A549 (cell line): ENCODE data around the gene KYNU.

Source experiments
- CEBPB ChIP-seq, 2 experiments: fragments of >200 bp in 1 of 2; sonication (Bioruptor Twin) in 1 of 2; formaldehyde crosslinking in 1 of 2; IDR thresholded peaks; 2 replicates each; pipeline ENCODE4 v1.6.1; 2012 to 2016
- KDM5A ChIP-seq: fragments of 200-600 bp; sonication (generic); IDR thresholded peaks from 2 replicates; pipeline ENCODE4 v1.6.1; 2016; ENCODE audit warnings: antibody characterized with exemption, mild to moderate bottlenecking
- NFE2L2 ChIP-seq: fragments of 150-350 bp; conservative IDR thresholded peaks from 2 replicates; pipeline ENCODE4 v1.6.1; 2014; ENCODE audit warnings: low read length
- POLR2AphosphoS2 ChIP-seq: conservative IDR thresholded peaks from 2 replicates; pipeline ENCODE4 v1.6.1; 2012; ENCODE audit warnings: low read length, improper control_type of control experiment, inconsistent platforms
- RCOR1 ChIP-seq: fragments of 150-350 bp; IDR thresholded peaks from 2 replicates; pipeline ENCODE4 v1.6.1; 2014; ENCODE audit warnings: antibody characterized with exemption, low read length, low read depth
- TF ChIP-seq, protein P1 (sequence below): fragments of >200 bp; sonication (Bioruptor Twin); formaldehyde crosslinking; IDR thresholded peaks from 3 replicates; pipeline ENCODE4 v1.5.1; 2016

DNA sequence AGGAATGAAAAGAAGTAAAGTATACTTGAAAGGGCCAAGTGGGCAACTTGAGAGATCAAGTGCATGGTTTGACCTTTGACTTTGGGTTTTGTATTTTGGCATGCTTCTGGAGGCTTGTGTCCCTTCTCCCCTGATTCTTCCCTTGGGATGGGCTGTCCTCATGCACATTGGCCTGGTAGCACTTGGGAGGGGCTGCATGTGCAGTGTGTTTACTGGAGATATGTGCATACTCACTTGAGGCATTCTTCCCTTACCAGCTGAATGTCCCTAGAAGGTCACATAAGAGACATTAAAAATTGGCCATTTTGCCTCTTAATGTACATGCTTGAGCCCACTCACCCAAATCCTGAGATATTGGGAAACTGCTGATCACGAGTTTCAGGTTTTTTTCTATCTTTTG, 65.2 kb downstream of the KYNU start:
- no peak for TF ChIP-seq CEBPB (IDR thresholded peaks at IDR 0.05)
- TF ChIP-seq, protein P1, sequence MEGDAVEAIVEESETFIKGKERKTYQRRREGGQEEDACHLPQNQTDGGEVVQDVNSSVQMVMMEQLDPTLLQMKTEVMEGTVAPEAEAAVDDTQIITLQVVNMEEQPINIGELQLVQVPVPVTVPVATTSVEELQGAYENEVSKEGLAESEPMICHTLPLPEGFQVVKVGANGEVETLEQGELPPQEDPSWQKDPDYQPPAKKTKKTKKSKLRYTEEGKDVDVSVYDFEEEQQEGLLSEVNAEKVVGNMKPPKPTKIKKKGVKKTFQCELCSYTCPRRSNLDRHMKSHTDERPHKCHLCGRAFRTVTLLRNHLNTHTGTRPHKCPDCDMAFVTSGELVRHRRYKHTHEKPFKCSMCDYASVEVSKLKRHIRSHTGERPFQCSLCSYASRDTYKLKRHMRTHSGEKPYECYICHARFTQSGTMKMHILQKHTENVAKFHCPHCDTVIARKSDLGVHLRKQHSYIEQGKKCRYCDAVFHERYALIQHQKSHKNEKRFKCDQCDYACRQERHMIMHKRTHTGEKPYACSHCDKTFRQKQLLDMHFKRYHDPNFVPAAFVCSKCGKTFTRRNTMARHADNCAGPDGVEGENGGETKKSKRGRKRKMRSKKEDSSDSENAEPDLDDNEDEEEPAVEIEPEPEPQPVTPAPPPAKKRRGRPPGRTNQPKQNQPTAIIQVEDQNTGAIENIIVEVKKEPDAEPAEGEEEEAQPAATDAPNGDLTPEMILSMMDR = no peak
- no peak for TF ChIP-seq KDM5A
- TF ChIP-seq POLR2AphosphoS2 = no peak
- TF ChIP-seq RCOR1 = no peak
- no peak for TF ChIP-seq NFE2L2
